Neuronal stem cell (in vitro differentiated cells): ENCODE data around the gene SNX24.

Experiments used
- DNase-seq: peaks from one replicate; pipeline ENCODE4 v3.0.0-alpha.2; 2013; ENCODE audit warnings: low spot score
- H2AFZ ChIP-seq: one replicate; pipeline ENCODE4 v1.6.1; 2013; ENCODE audit warnings: mild to moderate bottlenecking, low read length, inconsistent platforms
- H2AK5ac ChIP-seq: 2 replicates; pipeline ENCODE4 v1.6.1; 2013; ENCODE audit warnings: low read depth, mild to moderate bottlenecking, inconsistent platforms, low read length, moderate library complexity, mixed read lengths
- H2BK120ac ChIP-seq: 2 replicates; pipeline ENCODE4 v1.6.1; 2013; ENCODE audit warnings: low read depth, mild to moderate bottlenecking, inconsistent platforms, low read length, moderate library complexity, mixed read lengths
- H2BK12ac ChIP-seq: one replicate; pipeline ENCODE4 v1.6.1; 2013; ENCODE audit warnings: low read length, inconsistent platforms
- H2BK15ac ChIP-seq: 2 replicates; pipeline ENCODE4 v1.6.1; 2013; ENCODE audit warnings: mild to moderate bottlenecking, low read length, inconsistent platforms, mixed read lengths
- H2BK5ac ChIP-seq: one replicate; pipeline ENCODE4 v1.6.1; 2013; ENCODE audit warnings: inconsistent platforms, mild to moderate bottlenecking, low read length, moderate library complexity
- H3K14ac ChIP-seq: one replicate; pipeline ENCODE4 v1.6.1; 2013; ENCODE audit warnings: low read length, inconsistent platforms
- H3K18ac ChIP-seq: 2 replicates; pipeline ENCODE4 v1.6.1; 2013; ENCODE audit warnings: low read length, inconsistent platforms
- H3K23ac ChIP-seq: 2 replicates; pipeline ENCODE4 v1.6.1; 2013; ENCODE audit warnings: low read depth, mild to moderate bottlenecking, mixed read lengths, low read length, inconsistent platforms; ENCODE audit not compliant: poor library complexity
- H3K27ac ChIP-seq: replicated peaks from 3 replicates; pipeline ENCODE4 v1.5.1; 2013; ENCODE audit warnings: low read length, inconsistent platforms
- H3K27me3 ChIP-seq, 3 experiments: 2 replicates each; pipeline ENCODE4 v1.6.1; 2013; ENCODE audit warnings: low read length in 3 of 3, mild to moderate bottlenecking in 2 of 3, inconsistent platforms in 1 of 3, low read depth in 1 of 3, mixed read lengths in 1 of 3, moderate library complexity in 1 of 3; ENCODE audit not compliant: control insufficient read depth in 3 of 3, insufficient read depth in 3 of 3
- H3K36me3 ChIP-seq, 2 donors: replicated peaks in 1 of 2; 2 replicates each; pipeline ENCODE4 v1.6.1; 2013; ENCODE audit warnings: low read length in 2 of 2; ENCODE audit not compliant: control insufficient read depth in 2 of 2, insufficient read depth in 2 of 2
- H3K4ac ChIP-seq: 2 replicates; pipeline ENCODE4 v1.6.1; 2013; ENCODE audit warnings: inconsistent platforms, mild to moderate bottlenecking, low read length, moderate library complexity
- H3K4me1 ChIP-seq, 2 donors: 1 replicate in 1 of 2; 2 replicates in 1 of 2; pipeline ENCODE4 v1.6.1; 2013; ENCODE audit warnings: low read length in 2 of 2, low read depth in 1 of 2; ENCODE audit not compliant: control insufficient read depth in 2 of 2, insufficient read depth in 1 of 2
- H3K4me2 ChIP-seq: one replicate; pipeline ENCODE4 v1.6.1; 2013; ENCODE audit warnings: mild to moderate bottlenecking, low read length, inconsistent platforms; ENCODE audit not compliant: insufficient read depth, poor library complexity, severe bottlenecking
- H3K4me3 ChIP-seq, 2 donors: 2 replicates each; pipeline ENCODE4 v1.5.1; 2013; ENCODE audit warnings: low read length in 2 of 2, mild to moderate bottlenecking in 2 of 2, inconsistent platforms in 1 of 2, moderate library complexity in 1 of 2
- H3K79me1 ChIP-seq: one replicate; pipeline ENCODE4 v1.6.1; 2013; ENCODE audit warnings: low read depth, mild to moderate bottlenecking, inconsistent platforms, low read length, moderate library complexity
- H3K9ac ChIP-seq: one replicate; pipeline ENCODE4 v1.6.1; 2013; ENCODE audit warnings: mild to moderate bottlenecking, low read depth, low read length, inconsistent platforms; ENCODE audit not compliant: poor library complexity
- H3K9me3 ChIP-seq, 2 donors: replicated peaks in 1 of 2; 2 replicates each; pipeline versions ENCODE3 to v1.6.1; 2013; ENCODE audit warnings: low read length in 2 of 2, mild to moderate bottlenecking in 2 of 2, inconsistent platforms in 1 of 2, low read depth in 1 of 2, mixed read lengths in 1 of 2, moderate library complexity in 1 of 2; ENCODE audit not compliant: control insufficient read depth in 2 of 2, insufficient read depth in 1 of 2
- H4K8ac ChIP-seq: one replicate; pipeline ENCODE4 v1.6.1; 2013; ENCODE audit warnings: low read depth, mild to moderate bottlenecking, inconsistent platforms, low read length, moderate library complexity
- H4K91ac ChIP-seq: one replicate; pipeline ENCODE4 v1.6.1; 2013; ENCODE audit warnings: low read length, low read depth, mild to moderate bottlenecking, inconsistent platforms; ENCODE audit not compliant: poor library complexity
- WGBS, 2 donors: extraction: QIAGEN DNeasy Blood & Tissue Kit; methylation state at CpG; one replicate each; pipeline ENCODE4 v1.1.7; 2013; ENCODE audit warnings: missing lambda C conversion rate in 2 of 2, mixed read lengths in 1 of 2; ENCODE audit not compliant: insufficient read length in 2 of 2, insufficient replicate concordance in 1 of 2; ENCODE audit errors: extremely low coverage in 2 of 2; 5-methylcytosine and 5-hydroxymethylcytosine counted together

The SNX24 gene

GRCh38 chr5:122882831-122883230, 37.4 kb downstream of the SNX24 start:
- no CpG with 5 or more reads among the region's 3 CpGs for WGBS, 2 donors
- no peaks in the 10 kb centered on the region for H3K27me3 ChIP-seq
- no peak overlapping the region for H2AFZ ChIP-seq
- H3K18ac ChIP-seq = no peak overlapping the region
- H2BK5ac ChIP-seq = no peak overlapping the region
- no peak overlapping the region for H3K4ac ChIP-seq
- no peak overlapping the region for H3K4me3 ChIP-seq
- H2BK12ac ChIP-seq = no peak overlapping the region
- H3K9me3 ChIP-seq = peaks cover 0 to 11% of the 10 kb centered on the region in 2 donors
- no peak overlapping the region for H2BK120ac ChIP-seq
- H3K36me3 ChIP-seq = no peaks in the 10 kb centered on the region
- H2BK15ac ChIP-seq = no peak overlapping the region
- no peak overlapping the region for H4K91ac ChIP-seq
- no peak overlapping the region for H3K9ac ChIP-seq
- no peaks in the 10 kb centered on the region for H3K79me1 ChIP-seq
- H2AK5ac ChIP-seq = no peak overlapping the region
- H3K27ac ChIP-seq = no peak overlapping the region
- DNase-seq = no peak
- H3K4me2 ChIP-seq = no peak overlapping the region
- H4K8ac ChIP-seq = no peak overlapping the region
- no peak overlapping the region for H3K23ac ChIP-seq
- no peak overlapping the region for H3K14ac ChIP-seq
- peaks cover 3 to 11% of the 10 kb centered on the region in 2 donors for H3K4me1 ChIP-seq

DNA sequence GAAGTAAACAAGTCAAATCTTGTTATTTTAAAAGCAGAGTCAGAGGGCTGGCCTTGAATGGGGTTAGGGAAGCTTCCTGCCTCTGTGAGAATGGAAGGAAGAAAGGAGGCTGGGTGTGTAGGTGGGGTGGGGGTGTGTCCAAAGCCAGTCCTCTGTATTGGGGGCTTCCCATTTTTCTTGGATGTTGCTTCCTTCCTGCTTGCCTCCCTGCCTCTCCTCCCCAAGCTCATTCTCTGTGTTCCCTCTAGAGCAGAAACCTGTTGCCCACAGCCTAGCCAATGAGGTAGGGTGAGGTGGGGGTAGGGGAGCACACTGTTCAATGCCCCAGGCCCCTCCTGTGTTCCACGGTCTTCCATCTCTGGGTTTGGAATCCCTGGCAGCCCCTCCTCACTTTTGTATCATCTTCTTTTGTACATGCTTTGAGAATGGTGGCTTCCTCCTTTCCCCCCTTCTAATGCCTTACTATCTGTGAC, 39.7 kb downstream of the SNX24 start:
- Histone ChIP-seq H2BK15ac (no peak overlapping the region), H3K9ac (no peak overlapping the region), H3K4ac (no peak overlapping the region), H2BK5ac (no peak overlapping the region), H3K4me2 (no peak overlapping the region), H2BK120ac (no peak overlapping the region), H2BK12ac (no peak overlapping the region), H2AK5ac (no peak overlapping the region), H3K36me3 (no peaks in the 10 kb centered on the region), H3K4me1 (peaks cover 3 to 11% of the 10 kb centered on the region in 2 donors), H3K27ac (no peak overlapping the region), H4K91ac (no peak overlapping the region), H4K8ac (no peak overlapping the region), H3K23ac (no peak overlapping the region), H3K79me1 (no peaks in the 10 kb centered on the region), H2AFZ (no peak overlapping the region), H3K27me3 (no peaks in the 10 kb centered on the region), H3K9me3 (peaks cover 0 to 12% of the 10 kb centered on the region in 2 donors), H3K18ac (no peak overlapping the region), H3K14ac (no peak overlapping the region), H3K4me3 (no peak overlapping the region)
- no CpG with 5 or more reads among the region's 1 CpG for WGBS, 2 donors
- no peak for DNase-seq

- H3K4me1 ChIP-seq = peaks cover under 1 to 11% of the 10 kb centered on the region in 2 donors
- no peak overlapping the region for H3K27ac ChIP-seq
- no peak overlapping the region for H2BK120ac ChIP-seq
- no peak overlapping the region for H2AK5ac ChIP-seq
- WGBS, 2 donors = no CpG with 5 or more reads among the region's 6 CpGs
- H4K91ac ChIP-seq = no peak overlapping the region
- no peak overlapping the region for H3K18ac ChIP-seq
- no peak for DNase-seq
- no peak overlapping the region for H2BK5ac ChIP-seq
- H3K4me2 ChIP-seq = no peak overlapping the region
- H3K79me1 ChIP-seq = no peaks in the 10 kb centered on the region
- no peak overlapping the region for H3K9ac ChIP-seq
- no peak overlapping the region for H3K4ac ChIP-seq
- no peak overlapping the region for H3K14ac ChIP-seq
- H2BK12ac ChIP-seq = no peak overlapping the region
- no peak overlapping the region for H4K8ac ChIP-seq
- no peak overlapping the region for H2AFZ ChIP-seq
- H3K9me3 ChIP-seq = peaks cover 0 to 12% of the 10 kb centered on the region in 2 donors
- no peak overlapping the region for H3K23ac ChIP-seq
- H3K36me3 ChIP-seq = no peaks in the 10 kb centered on the region
- no peak overlapping the region for H3K4me3 ChIP-seq
- no peaks in the 10 kb centered on the region for H3K27me3 ChIP-seq
- no peak overlapping the region for H2BK15ac ChIP-seq
These were observed 40.5 kb downstream of the SNX24 start for GRCh38 chr5:122885891-122886290.

GRCh38 chr5:122895141-122895540, 49.7 kb downstream of the SNX24 start:
- Histone ChIP-seq H3K9ac (no peak overlapping the region), H3K27me3 (no peaks in the 10 kb centered on the region), H3K4me3 (no peak overlapping the region), H3K79me1 (no peaks in the 10 kb centered on the region), H3K23ac (no peak overlapping the region), H2AFZ (no peak overlapping the region), H3K4ac (no peak overlapping the region), H3K27ac (no peak overlapping the region), H2BK15ac (no peak overlapping the region), H3K4me2 (no peak overlapping the region), H3K36me3 (no peaks in the 10 kb centered on the region), H2BK120ac (no peak overlapping the region), H2BK12ac (no peak overlapping the region), H3K9me3 (no peaks in the 10 kb centered on the region), H2AK5ac (no peak overlapping the region), H2BK5ac (no peak overlapping the region), H3K4me1 (no peaks in the 10 kb centered on the region), H4K8ac (no peak overlapping the region), H3K14ac (no peak overlapping the region), H4K91ac (no peak overlapping the region), H3K18ac (no peak overlapping the region)
- no CpG with 5 or more reads among the region's 1 CpG for WGBS, 2 donors
- no peak for DNase-seq
